ENCODE measurements around the gene KIAA1328. TPM values are rescaled to one million over a fixed set of nuclear protein-coding genes. Genes with fewer than 3 reads are reported as not detected.

KIAA1328 gene
- total and polyA plus RNA-seq, 2 experiments from 2014 or later: 3.5 to 3.9 TPM

DNA sequence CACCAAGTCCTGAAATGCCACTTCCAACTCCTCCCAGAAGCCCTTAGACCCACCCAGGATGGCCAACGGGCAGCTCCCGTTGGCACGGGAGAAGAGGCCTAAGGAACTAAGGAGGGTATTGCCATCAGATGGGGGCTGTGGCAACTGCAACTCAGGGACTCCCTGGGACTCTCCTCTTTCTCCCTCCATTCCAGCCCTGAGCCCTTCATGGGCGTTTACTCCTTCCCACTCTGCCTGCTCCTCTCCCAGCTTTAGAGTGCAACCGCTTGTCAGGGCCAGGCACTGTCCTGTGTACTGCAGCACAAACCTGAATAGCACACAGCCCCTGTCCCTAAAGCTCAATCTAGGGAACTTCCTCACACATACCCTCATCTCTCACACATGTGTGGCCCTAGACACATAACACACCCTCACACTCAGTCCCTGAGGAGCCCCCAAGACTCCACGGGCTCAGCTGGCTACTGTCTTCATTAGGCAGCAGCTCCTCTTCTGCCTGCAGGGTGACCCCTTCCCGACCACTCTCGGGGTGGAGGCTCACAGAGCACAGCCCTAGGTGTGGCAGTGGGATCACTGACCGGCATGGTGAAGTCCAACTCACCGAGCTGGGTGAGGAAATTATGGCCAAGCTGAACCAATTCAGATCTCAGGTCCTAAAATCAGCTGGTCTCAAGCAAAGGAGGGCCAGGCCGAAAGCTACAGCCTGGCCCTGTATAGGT lies 420.4 kb downstream of the KIAA1328 start:
- no peaks in the 10 kb centered on the region for H3K9me3 ChIP-seq (ENCODE audit: low read depth)
- H3K4me3 ChIP-seq: no peak overlapping the region
- H3K79me2 ChIP-seq (ENCODE audit: insufficient read depth): no peaks in the 10 kb centered on the region
- in situ Hi-C loops (cut with MboI): no loop called here
- no peaks in the 10 kb centered on the region for H4K20me1 ChIP-seq (ENCODE audit: insufficient read depth)
- H3K9ac ChIP-seq: no peak overlapping the region
- no peaks in the 10 kb centered on the region for H3K9me2 ChIP-seq (ENCODE audit: insufficient read depth)
- H3K27ac ChIP-seq: no peak overlapping the region
- H2AFZ ChIP-seq: no peak overlapping the region
- TF ChIP-seq EZH2phosphoT487 (IDR thresholded peaks at IDR 0.05; ENCODE audit: insufficient read depth, low read depth): no peak
- TF ChIP-seq EZH2 (IDR thresholded peaks at IDR 0.05; ENCODE audit: insufficient read depth, poor library complexity, severe bottlenecking): no peak
- peaks cover 28% of the 10 kb centered on the region for H3K27me3 ChIP-seq (replicated peaks; ENCODE audit: insufficient read depth)
- WGBS, 2 experiments (ENCODE audit: low coverage in 1 of 2, low lambda C conversion rate in 2 of 2, missing lambda C conversion rate in 2 of 2): 32 to 38% methylated on average over 11 of the region's 11 CpGs
- no peaks in the 10 kb centered on the region for H3F3A ChIP-seq (ENCODE audit: insufficient read depth)
- H3K4me2 ChIP-seq (ENCODE audit: unreplicated experiment): no peak overlapping the region
- no peak for DNase-seq
- no peaks in the 10 kb centered on the region for H3K36me3 ChIP-seq (ENCODE audit: low read depth)
- no peaks in the 10 kb centered on the region for H3K4me1 ChIP-seq (ENCODE audit: insufficient read depth)

DNA sequence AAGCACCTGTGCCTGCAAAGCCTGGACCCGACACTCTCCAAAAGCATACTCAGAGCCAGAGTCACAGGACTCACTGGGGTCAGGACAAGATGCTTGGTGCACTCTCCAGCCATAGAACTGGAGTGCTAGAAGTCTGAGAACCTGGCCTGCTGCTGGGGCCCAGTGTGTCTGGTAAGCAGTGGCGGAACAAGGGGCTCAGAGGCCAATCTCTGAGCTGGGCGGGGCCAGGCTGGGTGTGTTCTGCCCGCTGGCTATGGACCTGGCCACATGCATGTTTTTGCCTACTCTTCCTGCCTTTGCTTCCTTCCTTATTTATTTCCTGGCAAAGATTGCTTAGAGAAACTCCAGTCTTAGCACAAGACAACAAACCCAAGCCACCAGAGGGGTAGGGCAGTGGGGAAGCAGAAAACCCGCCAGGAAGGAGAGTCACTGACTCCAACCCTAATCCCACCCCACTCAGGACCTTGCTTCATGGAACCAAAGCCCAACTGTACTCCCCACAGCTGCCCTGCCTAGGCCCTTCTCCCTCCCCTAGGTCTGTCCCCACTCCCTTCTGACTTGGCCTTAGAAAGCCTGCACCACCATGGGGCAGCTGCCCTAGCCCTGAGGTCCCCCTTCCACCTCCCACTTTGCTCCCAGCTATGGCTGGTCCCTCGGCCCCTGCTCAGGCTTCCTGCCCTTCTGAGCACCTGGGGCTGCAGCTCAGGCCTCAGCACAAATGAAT lies 421.1 kb downstream of the KIAA1328 start:
- Histone ChIP-seq H3F3A (ENCODE audit: insufficient read depth) (no peaks in the 10 kb centered on the region), H3K4me3 (no peak overlapping the region), H3K27ac (no peak overlapping the region), H3K4me1 (ENCODE audit: insufficient read depth) (no peaks in the 10 kb centered on the region), H3K4me2 (ENCODE audit: unreplicated experiment) (no peak overlapping the region), H3K9ac (no peak overlapping the region), H3K79me2 (ENCODE audit: insufficient read depth) (no peaks in the 10 kb centered on the region), H2AFZ (no peak overlapping the region), H4K20me1 (ENCODE audit: insufficient read depth) (no peaks in the 10 kb centered on the region), H3K9me3 (ENCODE audit: low read depth) (no peaks in the 10 kb centered on the region), H3K27me3 (replicated peaks; ENCODE audit: insufficient read depth) (peaks cover 35% of the 10 kb centered on the region), H3K36me3 (ENCODE audit: low read depth) (no peaks in the 10 kb centered on the region), H3K9me2 (ENCODE audit: insufficient read depth) (no peaks in the 10 kb centered on the region)
- DNase-seq: no peak
- in situ Hi-C loops (cut with MboI): no loop called here
- 46 to 51% methylated on average over 6 of the region's 6 CpGs for WGBS, 2 experiments (ENCODE audit: low coverage in 1 of 2, low lambda C conversion rate in 2 of 2, missing lambda C conversion rate in 2 of 2)
- TF ChIP-seq EZH2phosphoT487 (IDR thresholded peaks at IDR 0.05; ENCODE audit: insufficient read depth, low read depth): no peak
- TF ChIP-seq EZH2 (IDR thresholded peaks at IDR 0.05; ENCODE audit: insufficient read depth, poor library complexity, severe bottlenecking): no peak

DNA sequence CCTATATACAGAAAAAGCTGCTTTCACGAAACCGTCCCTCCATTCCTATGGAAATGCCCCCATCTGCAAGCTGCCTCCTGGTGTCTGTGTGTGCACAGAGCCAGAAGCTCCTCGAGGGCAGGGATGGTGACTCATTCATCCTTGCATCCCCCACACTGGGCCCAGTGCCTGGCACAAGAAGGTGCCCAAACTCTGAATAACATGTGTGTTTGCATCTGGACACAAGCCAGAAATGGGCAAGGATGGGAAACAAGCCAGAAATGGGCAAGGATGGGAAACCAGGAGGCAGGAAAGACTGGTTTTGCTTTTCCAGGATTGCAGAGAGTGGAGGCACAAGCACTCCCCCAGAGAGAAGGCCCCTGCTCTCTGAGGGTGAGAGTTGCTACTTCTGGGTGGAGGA lies 422.8 kb downstream of the KIAA1328 start:
- no peaks in the 10 kb centered on the region for H3F3A ChIP-seq (ENCODE audit: insufficient read depth)
- no peaks in the 10 kb centered on the region for H3K79me2 ChIP-seq (ENCODE audit: insufficient read depth)
- no peaks in the 10 kb centered on the region for H3K9me3 ChIP-seq (ENCODE audit: low read depth)
- no peak overlapping the region for H3K4me3 ChIP-seq
- no peaks in the 10 kb centered on the region for H4K20me1 ChIP-seq (ENCODE audit: insufficient read depth)
- no peaks in the 10 kb centered on the region for H3K36me3 ChIP-seq (ENCODE audit: low read depth)
- in situ Hi-C loops (cut with MboI): no loop called here
- peaks cover 50% of the 10 kb centered on the region for H3K27me3 ChIP-seq (replicated peaks; ENCODE audit: insufficient read depth)
- H3K9ac ChIP-seq: no peak overlapping the region
- H2AFZ ChIP-seq: no peak overlapping the region
- no peaks in the 10 kb centered on the region for H3K9me2 ChIP-seq (ENCODE audit: insufficient read depth)
- H3K27ac ChIP-seq: no peak overlapping the region
- DNase-seq: peak; percentile 11
- TF ChIP-seq EZH2phosphoT487 (IDR thresholded peaks at IDR 0.05; ENCODE audit: insufficient read depth, low read depth) (no peak), EZH2 (IDR thresholded peaks at IDR 0.05; ENCODE audit: insufficient read depth, poor library complexity, severe bottlenecking) (no peak)
- no peaks in the 10 kb centered on the region for H3K4me1 ChIP-seq (ENCODE audit: insufficient read depth)
- no peak overlapping the region for H3K4me2 ChIP-seq (ENCODE audit: unreplicated experiment)
- 49 to 50% methylated on average over 3 of the region's 3 CpGs for WGBS, 2 experiments (ENCODE audit: low coverage in 1 of 2, low lambda C conversion rate in 2 of 2, missing lambda C conversion rate in 2 of 2)

DNA sequence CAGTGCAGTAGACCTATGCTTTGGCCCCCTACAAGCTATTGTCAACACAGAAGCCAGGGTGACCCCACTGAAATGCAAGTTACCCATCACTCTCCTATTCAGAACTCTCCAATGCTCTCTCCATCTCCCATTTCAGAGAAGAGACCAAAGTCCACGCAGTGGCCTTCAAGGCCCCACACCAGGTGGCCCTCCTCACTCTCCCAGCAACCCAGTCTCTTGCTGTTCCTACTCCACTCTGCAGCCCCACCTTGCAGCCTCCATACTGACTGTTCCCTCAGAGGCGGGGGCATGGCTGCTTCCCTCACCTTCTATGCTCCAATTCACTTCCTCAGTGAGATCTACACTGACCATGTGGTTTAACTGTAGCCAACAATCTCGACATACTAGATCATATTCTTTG lies 423.4 kb downstream of the KIAA1328 start:
- Histone ChIP-seq H3F3A (ENCODE audit: insufficient read depth) (no peaks in the 10 kb centered on the region), H2AFZ (no peak overlapping the region), H3K9me3 (ENCODE audit: low read depth) (no peaks in the 10 kb centered on the region), H3K4me3 (no peak overlapping the region), H3K4me2 (ENCODE audit: unreplicated experiment) (no peak overlapping the region), H3K9me2 (ENCODE audit: insufficient read depth) (no peaks in the 10 kb centered on the region), H3K36me3 (ENCODE audit: low read depth) (no peaks in the 10 kb centered on the region), H3K27me3 (replicated peaks; ENCODE audit: insufficient read depth) (peaks cover 55% of the 10 kb centered on the region), H3K9ac (no peak overlapping the region), H3K4me1 (ENCODE audit: insufficient read depth) (no peaks in the 10 kb centered on the region), H3K27ac (no peak overlapping the region), H3K79me2 (ENCODE audit: insufficient read depth) (no peaks in the 10 kb centered on the region), H4K20me1 (ENCODE audit: insufficient read depth) (no peaks in the 10 kb centered on the region)
- in situ Hi-C loops (cut with MboI): no loop called here
- 56 to 67% methylated on average over 3 of the region's 3 CpGs for WGBS, 2 experiments (ENCODE audit: low coverage in 1 of 2, low lambda C conversion rate in 2 of 2, missing lambda C conversion rate in 2 of 2)
- TF ChIP-seq EZH2phosphoT487 (IDR thresholded peaks at IDR 0.05; ENCODE audit: insufficient read depth, low read depth) (no peak), EZH2 (IDR thresholded peaks at IDR 0.05; ENCODE audit: insufficient read depth, poor library complexity, severe bottlenecking) (no peak)
- no peak for DNase-seq
